ENCODE measurements around the gene MMRN2.

The MMRN2 gene

DNA sequence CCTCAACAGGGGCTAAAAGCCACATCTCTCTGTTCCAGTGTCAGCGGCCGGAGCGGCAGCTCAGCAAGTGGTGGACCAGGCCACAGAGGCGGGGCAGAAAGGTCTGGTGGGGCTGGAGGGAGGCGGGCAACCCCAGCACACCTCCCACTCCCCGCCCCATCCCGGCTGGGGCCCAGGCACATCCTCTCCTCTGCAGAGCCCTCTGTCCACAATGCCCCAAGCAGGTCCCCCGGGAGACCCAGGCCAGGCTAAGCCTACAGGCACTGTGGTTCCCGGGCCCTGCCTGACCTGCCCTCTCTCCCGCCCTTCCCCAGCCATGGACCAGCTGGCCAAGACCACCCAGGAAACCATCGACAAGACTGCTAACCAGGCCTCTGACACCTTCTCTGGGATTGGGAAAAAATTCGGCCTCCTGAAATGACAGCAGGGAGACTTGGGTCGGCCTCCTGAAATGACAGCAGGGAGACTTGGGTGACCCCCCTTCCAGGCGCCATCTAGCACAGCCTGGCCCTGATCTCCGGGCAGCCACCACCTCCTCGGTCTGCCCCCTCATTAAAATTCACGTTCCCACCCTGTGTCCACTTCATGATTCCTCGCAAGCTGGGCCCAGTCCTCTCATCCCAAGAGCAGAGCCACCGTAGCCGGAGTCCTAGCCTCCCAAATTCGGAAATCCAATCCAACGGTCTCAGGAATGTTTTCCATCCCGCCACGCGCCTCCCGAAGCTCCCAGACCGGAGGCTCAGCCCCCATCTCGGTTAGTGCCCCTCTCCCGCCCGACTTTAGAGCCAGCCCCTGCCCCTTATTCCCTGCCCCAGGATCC is 13.0 kb upstream of the MMRN2 start:
- DNase-seq (ENCODE audit: low read depth), result no peak

DNA sequence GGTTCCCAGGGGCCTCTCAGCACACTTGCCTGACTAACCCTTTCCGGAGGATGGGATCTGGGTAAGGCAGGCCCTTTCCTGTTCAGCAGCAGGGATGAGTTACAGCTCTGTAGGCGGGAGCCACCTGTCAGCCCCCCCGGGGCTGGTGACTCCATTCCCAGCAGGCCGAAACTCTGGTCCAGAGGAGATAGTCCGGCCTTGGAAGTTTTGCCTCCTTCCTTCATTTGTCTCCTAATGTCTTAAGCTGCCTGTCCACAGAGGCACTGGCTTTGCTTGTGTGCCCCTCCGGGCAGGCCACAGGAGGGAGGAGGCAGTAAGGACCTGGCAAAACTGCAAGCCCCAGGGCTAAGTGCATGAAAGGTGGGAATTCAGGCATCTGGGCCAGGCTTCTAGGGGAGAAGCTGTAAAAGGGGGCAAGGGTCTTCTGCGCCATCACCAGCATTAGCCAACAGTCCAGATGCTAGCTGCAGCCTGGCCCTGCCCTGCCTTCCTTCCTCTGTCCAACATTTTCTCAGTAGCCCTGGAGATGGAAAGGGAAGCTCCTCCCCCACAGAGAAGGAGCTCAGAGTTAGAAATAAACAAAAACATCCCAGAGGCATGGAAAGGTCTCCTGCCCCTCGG is 12.1 kb upstream of the MMRN2 start:
- DNase-seq (ENCODE audit: low read depth), result no peak

DNA sequence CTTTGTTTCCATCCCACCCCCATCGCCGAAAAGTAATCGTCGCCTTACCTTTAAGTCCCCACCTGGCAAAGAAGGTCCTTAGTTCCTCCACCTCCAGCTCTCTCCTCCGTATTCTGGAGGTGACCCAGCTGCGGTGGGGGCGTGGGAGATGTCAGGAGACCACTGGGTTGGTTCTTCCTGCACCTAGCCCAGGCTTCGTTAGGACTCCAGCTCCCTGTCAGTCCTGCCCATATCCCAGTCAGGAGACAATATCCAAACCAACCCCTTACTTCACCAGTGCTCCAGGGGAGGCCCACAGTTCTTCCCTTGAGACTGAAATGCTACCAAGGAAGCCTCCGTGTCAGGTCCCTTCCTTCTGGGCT is 11.6 kb upstream of the MMRN2 start:
- no peak for DNase-seq (ENCODE audit: low read depth)

DNA sequence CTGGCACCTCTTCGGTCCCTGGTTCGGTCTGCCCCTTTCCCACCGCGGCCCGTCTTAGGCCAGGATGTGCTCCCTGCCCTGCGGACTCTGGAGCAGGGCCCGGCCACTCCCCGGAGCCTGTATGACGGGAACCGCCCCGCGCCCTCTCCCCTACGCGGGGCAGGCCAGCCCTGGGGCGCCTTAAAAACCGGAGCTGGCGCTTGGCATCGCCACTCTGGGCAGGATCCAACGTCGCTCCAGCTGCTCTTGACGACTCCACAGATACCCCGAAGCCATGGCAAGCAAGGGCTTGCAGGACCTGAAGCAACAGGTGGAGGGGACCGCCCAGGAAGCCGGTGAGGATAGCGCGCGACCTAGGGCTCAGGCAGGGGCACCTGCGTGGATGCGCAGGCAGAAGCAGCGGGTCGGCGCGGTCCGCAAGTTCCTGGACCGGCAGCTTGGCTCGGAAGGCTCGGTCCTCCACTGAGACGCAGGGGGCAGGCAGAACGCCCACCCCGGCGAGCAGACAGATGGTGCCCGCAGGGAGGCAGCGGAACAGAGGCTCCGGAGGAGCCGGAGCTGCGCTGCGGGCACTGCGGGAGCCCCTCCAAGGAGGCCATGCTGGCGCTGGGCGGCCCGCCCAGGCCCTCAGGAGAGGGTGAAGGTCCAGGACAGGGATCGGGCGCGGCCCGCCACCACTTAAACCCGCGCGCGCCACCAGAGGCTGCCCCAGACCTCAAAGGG is 11.0 kb upstream of the MMRN2 start, which contains the start of gene ADIRF:
TSS of gene ADIRF (plus strand) at position 212 of the 723 bp plus-strand sequence. CDS start at position 275, 63 bp downstream.
- no peak for DNase-seq (ENCODE audit: low read depth)

DNA sequence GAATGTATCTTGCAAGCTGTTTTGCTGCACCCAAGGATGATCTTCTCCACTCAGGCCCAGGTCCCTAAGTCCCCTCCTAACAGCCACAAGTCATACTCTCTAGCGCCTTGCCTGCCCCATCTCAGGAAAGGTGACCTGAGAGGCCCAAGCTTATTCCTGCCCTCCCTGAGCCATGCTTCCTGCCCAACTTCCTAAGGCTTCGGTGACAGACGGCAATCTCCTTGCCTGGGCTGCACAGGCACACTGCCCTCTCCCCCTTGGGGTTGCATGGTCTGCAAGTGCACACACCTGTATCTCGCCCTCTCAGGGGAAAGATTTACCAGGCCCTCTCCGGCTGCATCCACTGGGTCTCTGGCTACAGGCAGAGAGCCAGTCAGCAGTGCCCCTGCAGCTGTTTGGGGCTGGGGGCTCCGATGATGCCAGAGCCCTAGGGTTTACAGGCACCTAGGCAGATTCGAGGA is 10.1 kb upstream of the MMRN2 start:
- no peak for DNase-seq (ENCODE audit: low read depth)

DNA sequence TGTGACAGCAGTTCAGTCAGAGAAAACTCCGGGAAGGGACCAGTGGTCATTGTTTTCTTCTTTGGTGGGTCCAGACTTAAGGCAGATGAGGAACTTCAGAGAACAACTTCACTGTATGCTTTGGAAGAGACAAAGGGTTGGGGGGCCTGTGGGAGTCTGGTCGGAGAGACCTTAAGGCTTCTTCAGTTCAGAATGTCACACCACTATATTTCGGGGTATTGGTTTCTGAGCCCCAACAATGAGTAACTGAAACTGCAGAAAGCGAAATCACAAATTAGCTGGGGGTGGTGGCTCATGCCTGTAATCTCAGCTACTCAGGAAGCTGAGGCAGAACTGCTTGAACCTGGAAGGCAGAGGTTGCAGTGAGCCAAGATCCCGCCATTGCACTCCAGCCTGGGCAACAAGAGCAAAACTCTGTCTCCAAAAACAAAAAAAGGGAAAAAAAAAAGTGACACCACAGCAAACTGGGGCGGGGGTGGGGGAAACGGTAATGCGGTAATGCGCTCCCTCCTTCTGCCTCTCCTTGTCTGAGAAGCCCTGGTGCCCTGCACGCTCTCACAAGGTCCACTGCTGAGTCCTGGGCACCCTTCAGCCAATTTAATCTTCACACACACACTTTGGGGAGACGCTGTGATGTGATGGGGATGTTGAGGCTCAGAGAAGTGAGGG is 8.7 kb upstream of the MMRN2 start:
- DNase-seq (ENCODE audit: low read depth), result no peak

DNA sequence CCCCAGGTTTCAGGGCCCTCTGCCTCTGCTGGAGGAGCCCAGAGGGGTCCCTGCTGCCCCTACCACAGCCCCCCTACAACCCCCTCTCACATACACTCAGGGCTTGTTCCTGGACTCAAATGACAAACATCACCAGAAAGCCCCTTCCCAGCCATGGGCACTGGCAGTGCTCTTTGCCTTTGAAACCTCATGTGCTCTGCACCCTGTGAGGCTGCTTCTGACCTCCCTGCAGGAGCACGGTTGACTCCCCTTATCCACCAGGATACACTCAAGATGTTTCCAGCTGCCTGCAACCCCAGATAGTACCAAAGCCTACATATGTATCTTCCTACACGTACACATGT is 7.4 kb upstream of the MMRN2 start:
- no peak for DNase-seq (ENCODE audit: low read depth)

DNA sequence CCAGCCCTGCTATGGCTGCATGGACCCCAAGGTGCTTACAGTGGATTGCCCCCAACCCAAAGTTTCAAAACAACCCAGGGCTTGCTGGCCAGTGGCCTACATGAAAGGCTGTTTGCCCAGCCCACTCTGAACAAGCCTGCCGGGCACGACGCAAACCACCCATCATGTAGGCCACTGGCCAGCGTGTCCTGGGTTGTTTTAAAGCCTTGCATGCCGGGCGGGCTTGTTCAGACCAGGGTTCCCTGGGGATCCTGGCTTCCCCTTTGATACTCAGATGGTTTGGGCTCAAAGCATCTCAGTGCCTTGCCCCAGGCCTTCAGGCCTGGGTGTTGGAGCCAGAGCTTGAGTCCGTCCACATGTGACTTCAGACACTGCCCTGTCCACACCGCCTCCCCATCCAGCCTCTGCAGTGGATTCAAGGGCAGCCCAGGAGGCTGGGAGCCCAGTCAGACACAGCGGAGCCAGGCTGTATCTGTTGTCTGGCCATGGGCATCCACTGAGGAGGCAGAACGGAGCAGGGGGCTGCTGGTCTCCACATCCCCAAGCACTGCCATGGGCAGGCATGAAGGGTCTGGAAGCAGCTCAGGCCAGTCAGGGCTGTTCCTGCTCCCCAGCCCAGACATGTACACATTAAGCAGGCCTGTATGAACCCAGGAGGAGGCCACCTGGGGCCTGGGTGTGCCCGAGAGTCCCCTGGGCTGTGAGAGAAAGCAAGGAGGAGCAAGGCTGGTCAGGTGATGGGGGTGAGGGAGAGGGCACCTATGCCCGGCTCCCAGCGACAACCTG is 6.8 kb upstream of the MMRN2 start:
- DNase-seq (ENCODE audit: low read depth), result no peak

DNA sequence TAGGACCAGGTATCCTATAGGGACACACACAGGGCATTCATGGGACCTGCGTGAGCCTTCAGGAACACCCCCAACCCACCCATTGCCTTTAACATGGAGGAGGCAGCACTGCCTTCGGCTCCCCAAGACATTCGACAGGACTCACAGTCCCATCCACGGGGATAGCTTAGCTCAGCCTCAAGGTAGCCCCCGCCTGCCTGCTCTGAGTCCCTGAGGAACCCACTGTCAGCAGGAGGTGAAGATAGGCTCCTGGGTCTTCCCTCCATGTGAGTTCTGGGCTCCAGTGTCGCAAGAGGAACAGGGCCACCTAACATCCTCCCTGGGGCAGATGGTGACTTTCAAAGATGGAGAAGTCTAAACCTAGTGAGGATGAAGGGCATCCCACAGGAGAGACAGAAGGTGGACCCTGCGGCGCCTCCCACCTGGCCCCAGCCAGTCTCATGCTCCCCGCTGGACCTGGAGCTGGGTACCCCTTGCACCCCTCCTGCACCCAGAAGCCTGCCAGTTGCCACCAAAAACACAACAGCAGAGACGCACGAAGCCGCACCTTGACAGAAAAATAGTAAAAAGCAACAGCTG is 6.0 kb upstream of the MMRN2 start:
- DNase-seq (ENCODE audit: low read depth), result no peak

DNA sequence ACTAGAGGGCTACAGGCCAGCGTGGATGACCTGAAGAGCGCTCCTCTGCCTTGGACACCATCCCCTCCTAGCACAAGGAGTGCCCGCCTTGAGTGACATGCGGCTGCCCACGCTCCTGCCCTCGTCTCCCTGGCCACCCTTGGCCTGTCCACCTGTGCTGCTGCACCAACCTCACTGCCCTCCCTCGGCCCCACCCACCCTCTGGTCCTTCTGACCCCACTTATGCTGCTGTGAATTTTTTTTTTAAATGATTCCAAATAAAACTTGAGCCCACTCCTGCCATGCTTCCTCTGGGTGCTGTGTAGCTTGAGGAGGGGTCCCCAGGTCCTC is 5.5 kb upstream of the MMRN2 start:
- DNase-seq (ENCODE audit: low read depth), result no peak

DNA sequence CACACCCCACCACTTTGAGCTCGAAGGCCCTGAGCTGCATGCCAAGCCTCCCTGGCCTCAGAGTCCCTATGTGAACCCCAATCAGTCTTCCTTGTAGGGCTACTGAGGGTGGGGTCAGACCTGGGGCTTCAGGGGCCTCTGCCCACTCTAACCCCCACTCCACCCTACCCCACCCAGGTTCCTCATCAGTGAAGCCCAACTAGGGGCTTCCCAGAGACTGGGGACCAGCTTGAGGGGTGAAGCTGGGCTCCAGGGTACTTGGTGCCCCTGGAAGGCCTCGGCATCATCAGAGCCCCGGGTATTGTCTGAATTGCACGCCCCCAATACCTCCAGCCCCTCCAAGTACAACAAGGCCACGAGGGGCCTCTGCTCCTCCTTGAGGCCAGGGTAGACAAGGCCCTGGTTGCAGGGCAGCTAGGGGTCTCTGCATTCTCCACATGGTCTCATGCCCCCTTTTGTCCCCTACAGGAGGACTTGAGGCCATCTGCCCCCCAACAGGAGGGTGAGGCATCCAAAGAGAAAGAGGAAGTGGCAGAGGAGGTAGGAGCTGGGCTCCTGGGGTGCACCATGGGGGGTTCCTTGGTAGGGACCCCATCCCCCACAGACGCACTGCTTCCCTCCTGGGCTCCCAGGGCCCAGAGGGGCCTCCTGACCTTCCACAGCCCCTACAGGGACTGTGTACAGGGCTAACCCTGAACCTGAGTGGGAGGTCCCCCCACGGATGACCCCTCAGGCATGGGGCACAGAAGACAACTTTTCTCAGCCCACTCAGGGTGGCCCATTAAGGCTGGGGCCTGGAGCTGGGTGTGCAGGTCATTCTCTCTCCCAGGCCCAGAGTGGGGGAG is 4.9 kb upstream of the MMRN2 start:
- no peak for DNase-seq (ENCODE audit: low read depth)

DNA sequence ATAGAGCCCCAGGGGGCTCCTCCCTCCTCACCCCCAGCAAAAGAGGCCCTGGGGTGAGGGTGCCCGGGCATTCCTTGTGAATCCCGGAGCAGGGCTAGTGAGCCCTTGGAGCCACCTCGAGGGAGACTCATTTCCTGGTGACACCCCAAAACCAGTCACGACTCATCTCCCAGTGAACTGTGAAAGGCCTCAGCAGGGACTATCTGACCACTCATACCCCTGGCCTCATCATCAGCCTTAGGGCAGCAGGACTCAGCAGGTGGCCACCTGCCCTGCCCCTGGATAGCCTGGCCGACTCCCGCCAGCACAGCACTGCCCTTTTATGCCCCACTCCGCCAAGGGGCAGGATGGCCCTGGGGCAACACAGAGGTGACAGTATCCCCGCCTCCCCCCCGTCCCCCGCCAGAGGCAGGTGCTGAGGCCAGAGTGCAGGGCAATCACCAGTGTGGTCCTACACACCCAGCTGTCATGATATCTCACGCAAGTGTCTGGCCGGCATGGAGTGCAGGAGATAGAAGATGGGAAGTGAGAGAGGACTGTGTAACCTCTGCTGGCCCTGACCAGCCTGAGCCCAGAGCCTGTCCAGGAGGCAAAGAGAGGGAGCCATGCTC is 4.2 kb upstream of the MMRN2 start:
- no peak for DNase-seq (ENCODE audit: low read depth)

DNA sequence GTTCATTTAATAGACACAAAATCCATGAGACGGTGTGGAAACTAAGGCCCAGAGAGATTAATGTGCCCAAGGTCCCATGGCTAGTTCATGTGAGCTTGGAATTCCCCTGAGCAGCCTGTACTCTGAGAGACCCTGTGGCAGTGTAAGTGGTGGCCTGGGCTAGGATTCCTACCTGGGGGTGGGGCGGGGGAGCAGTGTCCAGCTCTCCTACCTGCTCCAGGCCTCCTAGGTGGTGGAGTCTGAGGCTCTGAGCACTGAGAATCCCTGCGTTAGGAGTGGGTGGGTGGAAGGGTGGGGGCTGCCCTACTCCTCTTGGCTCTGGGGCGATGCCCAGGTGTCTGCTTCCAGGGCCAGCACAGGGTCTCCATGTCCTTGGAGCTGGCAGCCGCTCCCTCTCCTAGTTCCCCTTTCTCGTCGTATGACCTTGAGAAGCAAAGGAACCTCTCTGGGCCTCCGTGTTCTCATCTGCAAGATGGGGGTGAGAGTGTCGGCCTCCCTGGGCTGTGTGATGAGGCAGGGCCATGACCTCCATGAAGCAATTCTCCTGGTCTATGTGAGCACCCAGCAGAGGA is 3.5 kb upstream of the MMRN2 start:
- no peak for DNase-seq (ENCODE audit: low read depth)

DNA sequence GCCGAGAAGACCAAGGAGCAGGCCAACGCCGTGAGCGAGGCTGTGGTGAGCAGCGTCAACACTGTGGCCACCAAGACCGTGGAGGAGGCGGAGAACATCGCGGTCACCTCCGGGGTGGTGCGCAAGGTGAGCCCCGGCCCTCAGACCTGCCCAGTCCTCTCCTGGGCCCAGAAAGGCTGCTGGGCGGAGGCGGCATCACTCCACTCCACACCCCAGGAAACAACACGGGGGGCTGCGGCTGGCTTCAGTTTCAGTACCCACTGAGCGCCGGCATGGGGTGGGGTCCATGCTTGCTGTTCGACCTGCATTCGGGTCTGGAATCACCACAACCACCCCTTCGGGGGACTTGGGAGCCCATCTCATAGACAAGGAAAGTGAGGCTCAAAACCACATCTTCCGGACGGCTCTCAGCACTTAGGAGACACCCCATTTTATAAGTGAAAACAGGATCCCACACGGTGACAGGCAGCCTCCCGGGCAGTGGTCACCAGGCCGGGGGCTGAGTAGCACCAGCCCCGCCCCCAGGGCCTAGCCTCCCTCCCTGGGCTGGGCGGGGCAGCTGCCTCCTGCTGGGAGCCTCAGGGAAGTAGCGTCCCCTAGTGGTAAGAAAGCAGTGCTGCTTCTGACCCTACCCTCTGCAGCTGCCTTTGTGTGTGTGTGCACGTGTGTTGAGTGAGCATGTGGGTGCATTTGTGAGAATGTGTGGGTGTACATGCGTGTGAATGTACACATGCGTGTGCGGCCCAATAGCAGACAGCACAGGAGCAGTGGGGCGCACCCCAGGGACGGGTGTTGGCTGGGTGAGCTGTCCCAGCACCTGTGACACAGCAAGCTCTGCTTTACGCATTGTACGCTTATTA is 2.8 kb upstream of the MMRN2 start:
- no peak for DNase-seq (ENCODE audit: low read depth)

DNA sequence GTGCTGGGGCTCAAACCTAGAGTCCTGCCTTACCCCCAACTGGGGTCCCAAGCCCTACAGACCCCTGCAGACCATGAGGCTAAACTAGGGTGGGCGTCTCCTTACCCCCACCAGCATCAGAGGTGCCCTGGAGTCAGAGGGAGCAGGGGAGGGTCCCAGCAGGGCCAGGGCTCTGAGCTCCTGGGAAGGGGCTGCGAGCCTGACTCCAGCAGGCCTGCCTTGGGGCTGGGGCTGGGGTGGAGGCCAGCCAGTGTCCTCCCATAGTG is 2.3 kb upstream of the MMRN2 start:
- DNase-seq (ENCODE audit: low read depth), result no peak

DNA sequence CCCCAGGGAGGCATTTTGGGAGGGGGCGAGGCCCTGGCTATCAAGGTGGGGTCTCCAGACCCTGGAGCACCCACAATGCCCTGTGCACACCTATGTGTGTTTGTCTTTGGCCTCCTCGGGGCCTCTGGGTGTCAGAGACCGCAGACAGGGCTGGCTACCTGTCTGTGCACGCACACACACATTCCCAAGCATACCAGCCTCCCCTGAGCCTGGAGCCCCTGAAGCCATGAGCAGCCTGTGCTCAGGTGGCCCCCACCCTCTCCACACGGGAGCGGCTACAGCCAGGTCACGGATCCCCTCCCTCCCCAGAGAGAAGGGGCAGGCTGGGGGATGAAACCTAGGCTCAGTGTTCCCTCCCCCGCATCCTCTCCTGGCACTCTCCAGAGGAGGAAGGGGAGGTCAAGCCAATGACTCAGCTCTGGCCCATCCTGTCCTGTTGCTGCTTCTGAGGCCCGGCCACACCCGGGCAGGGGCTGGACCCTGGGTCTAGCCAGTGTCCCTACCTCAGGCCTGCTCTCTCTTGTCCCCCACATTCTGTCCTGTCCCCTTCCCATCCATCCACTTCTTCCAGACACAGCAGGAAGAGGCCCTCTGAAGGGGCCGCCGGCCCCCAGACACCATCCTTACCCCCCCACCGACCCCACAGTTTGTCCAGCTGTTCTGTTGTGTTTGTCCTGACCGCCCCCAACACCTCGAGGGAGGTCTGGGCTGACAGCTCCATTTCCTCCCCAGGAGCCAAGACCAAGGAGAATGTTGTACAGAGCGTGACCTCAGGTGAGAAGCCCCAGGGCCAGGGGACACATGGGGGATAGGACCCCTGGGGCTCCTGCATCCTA is 1.7 kb upstream of the MMRN2 start:
- DNase-seq (ENCODE audit: low read depth), result no peak

DNA sequence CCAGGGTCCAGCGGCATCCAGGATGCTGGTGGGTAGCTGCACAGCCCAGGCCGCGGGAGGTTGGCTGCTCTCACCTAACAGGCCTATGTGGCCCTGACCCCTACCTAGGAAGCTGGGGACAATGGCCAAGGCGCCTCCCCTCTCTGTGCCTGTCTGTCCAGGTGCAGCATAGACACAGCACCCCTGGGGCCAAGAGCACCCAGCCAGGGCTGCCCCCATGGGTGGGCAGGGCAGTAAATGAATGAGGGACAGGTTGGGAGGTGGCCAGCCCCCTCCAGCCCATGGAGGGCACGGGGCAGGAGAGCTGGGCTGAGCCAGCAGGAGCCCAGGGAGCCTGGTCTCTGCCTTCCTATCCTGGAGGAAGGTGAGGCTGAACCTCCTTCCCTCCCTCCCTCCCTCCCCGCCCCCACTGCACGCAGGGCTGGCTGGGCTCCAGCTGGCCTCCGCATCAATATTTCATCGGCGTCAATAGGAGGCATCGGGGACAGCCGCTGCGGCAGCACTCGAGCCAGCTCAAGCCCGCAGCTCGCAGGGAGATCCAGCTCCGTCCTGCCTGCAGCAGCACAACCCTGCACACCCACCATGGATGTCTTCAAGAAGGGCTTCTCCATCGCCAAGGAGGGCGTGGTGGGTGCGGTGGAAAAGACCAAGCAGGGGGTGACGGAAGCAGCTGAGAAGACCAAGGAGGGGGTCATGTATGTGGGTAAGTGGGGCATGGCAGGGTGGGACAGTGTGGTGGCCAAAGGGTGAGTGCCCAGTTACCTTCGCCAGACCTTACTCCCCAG is 893 bp upstream of the MMRN2 start, which contains the start of gene SNCG:
TSS of gene SNCG (plus strand) at position 484 of the 785 bp plus-strand sequence. CDS start at position 583, 99 bp downstream.
- no peak for DNase-seq (ENCODE audit: low read depth)
